HEK293T (cell line): ENCODE data around the gene HYPK.
"Not testable (repeated sequence)": the region's sequence is repeated elsewhere in the genome, so short reads cannot be mapped to it uniquely, and the experiment has no call there.

Source experiments
- CTCF ChIA-PET: fragments of 350-600 bp; formaldehyde crosslinking; extraction: SDS; loops from one replicate; lab custom pipeline; 2021; ENCODE audit warnings: antibody characterized with exemption, inconsistent platforms; lab: Yijun Ruan, JAX
- POLR2A ChIA-PET: fragments of 350-600 bp; formaldehyde crosslinking; extraction: SDS; loops from one replicate; lab custom pipeline; 2020; ENCODE audit warnings: antibody characterized with exemption, inconsistent platforms; lab: Yijun Ruan, JAX
- DNase-seq: peaks from one replicate; pipeline ENCODE4 v3.0.0; 2012; ENCODE audit warnings: mixed read lengths; ENCODE audit errors: extremely low spot score
- ARNT ChIP-seq: fragments of 450-650 bp; IDR thresholded peaks from 2 replicates; pipeline ENCODE4 v1.6.1; 2017; ENCODE audit warnings: mild to moderate bottlenecking
- BHLHE40 ChIP-seq: fragments of 450-650 bp; IDR thresholded peaks from 2 replicates; pipeline ENCODE4 v1.6.1; 2016; ENCODE audit warnings: mild to moderate bottlenecking, moderate library complexity, borderline replicate concordance
- CTBP1 ChIP-seq: fragments of 450-650 bp; IDR thresholded peaks from 2 replicates; pipeline ENCODE4 v1.6.1; 2016; ENCODE audit warnings: borderline replicate concordance
- ELF4 ChIP-seq: fragments of 450-650 bp; IDR thresholded peaks from 2 replicates; pipeline ENCODE4 v1.6.1; 2017; ENCODE audit warnings: antibody characterized with exemption
- FOXA1 ChIP-seq: fragments of 450-650 bp; IDR thresholded peaks from 2 replicates; pipeline ENCODE4 v1.6.1; 2016; ENCODE audit warnings: mild to moderate bottlenecking
- FOXK2 ChIP-seq: fragments of 450-650 bp; IDR thresholded peaks from 2 replicates; pipeline ENCODE4 v1.6.1; 2016; ENCODE audit warnings: mild to moderate bottlenecking
- FOXM1 ChIP-seq: fragments of 450-650 bp; IDR thresholded peaks from 2 replicates; pipeline ENCODE4 v1.6.1; 2017; ENCODE audit warnings: mild to moderate bottlenecking, borderline replicate concordance
- HDGF ChIP-seq: fragments of 450-650 bp; IDR thresholded peaks from 2 replicates; pipeline ENCODE4 v1.6.1; 2017; ENCODE audit warnings: antibody characterized with exemption, borderline replicate concordance
- L3MBTL2 ChIP-seq: fragments of 450-650 bp; conservative IDR thresholded peaks from 2 replicates; pipeline ENCODE4 v1.6.1; 2016; ENCODE audit warnings: mild to moderate bottlenecking
- LEF1 ChIP-seq: fragments of 450-650 bp; IDR thresholded peaks from 2 replicates; pipeline ENCODE4 v1.6.1; 2017; ENCODE audit warnings: mild to moderate bottlenecking, borderline replicate concordance
- NFRKB ChIP-seq: fragments of 450-650 bp; IDR thresholded peaks from 2 replicates; pipeline ENCODE4 v1.6.1; 2016; ENCODE audit warnings: mild to moderate bottlenecking, moderate library complexity
- SP1 ChIP-seq: fragments of 450-650 bp; IDR thresholded peaks from 2 replicates; pipeline ENCODE4 v1.6.1; 2017
- SUZ12 ChIP-seq: fragments of 450-650 bp; IDR thresholded peaks from 2 replicates; pipeline ENCODE4 v1.6.1; 2016; ENCODE audit warnings: mild to moderate bottlenecking
- TARDBP ChIP-seq: fragments of 450-650 bp; IDR thresholded peaks from 2 replicates; pipeline ENCODE4 v1.6.1; 2016
- ZNF384 ChIP-seq: fragments of 450-650 bp; IDR thresholded peaks from 2 replicates; pipeline ENCODE4 v1.6.1; 2016
- TF ChIP-seq, protein P1 (sequence below): fragments of 450-650 bp; IDR thresholded peaks from 2 replicates; pipeline ENCODE4 v1.6.1; 2016

HYPK gene

DNA sequence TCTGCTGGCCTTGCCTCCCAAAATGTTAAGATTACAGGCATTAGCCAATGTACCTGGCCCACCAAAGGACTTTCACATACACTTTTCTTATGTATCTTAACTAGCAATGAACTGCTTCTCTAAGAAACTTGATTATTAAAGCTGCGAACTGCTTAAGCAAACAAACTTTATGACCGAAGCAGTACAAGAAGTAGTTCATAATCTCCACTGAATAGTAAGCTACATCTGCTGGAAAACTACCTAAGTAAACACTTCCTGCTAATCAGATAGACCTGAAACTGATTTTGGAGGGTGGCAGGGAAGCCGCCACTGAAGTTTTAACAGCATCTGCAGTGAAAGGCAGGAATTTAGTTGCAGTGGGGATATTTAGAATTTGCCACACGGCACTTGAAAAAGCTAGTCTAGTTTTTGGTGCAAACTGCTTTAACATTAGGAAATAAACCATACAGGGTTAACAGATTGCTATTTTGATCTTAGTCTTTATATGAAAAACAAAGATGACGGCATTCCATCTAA is 8.1 kb downstream of the HYPK start:
- DNase-seq = no peak
- TF ChIP-seq SP1 (no peak), L3MBTL2 (no peak), ARNT (no peak), FOXM1 (no peak), HDGF (no peak), BHLHE40 (no peak), CTBP1 (no peak), TARDBP (no peak), NFRKB (no peak), ELF4 (no peak), FOXK2 (no peak), SUZ12 (no peak), FOXA1 (no peak), ZNF384 (no peak), LEF1 (no peak)
- TF ChIP-seq, protein P1, sequence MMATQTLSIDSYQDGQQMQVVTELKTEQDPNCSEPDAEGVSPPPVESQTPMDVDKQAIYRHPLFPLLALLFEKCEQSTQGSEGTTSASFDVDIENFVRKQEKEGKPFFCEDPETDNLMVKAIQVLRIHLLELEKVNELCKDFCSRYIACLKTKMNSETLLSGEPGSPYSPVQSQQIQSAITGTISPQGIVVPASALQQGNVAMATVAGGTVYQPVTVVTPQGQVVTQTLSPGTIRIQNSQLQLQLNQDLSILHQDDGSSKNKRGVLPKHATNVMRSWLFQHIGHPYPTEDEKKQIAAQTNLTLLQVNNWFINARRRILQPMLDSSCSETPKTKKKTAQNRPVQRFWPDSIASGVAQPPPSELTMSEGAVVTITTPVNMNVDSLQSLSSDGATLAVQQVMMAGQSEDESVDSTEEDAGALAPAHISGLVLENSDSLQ = no peak
- POLR2A ChIA-PET = interaction anchor here (0.9 kb wide), 1 partner anchor 8 kb away, joined by 6 read pairs; the partner anchor contains the start of genes HYPK and SERINC4
- CTCF ChIA-PET = no interaction called here

- CTCF ChIA-PET = no interaction called here
- no peak for DNase-seq
Observed at GRCh38 chr15:43808960-43809678, 8.7 kb downstream of the HYPK start.

GRCh38 chr15:43815064-43815463 is 14.7 kb downstream of the HYPK start:
- POLR2A ChIA-PET, CTCF ChIA-PET, DNase-seq: not testable (repeated sequence)

More at GRCh38 chr15:43808960-43809678, 8.7 kb downstream of the HYPK start:
- POLR2A ChIA-PET = interaction anchor here (0.9 to 1.7 kb wide), 3 partner anchors 9 to 24 kb away, joined by 4 to 7 read pairs (median 6); partner anchors contain the start of genes HYPK, MFAP1 and SERINC4
- TF ChIP-seq SP1 (no peak), L3MBTL2 (no peak), CTBP1 (no peak), ZNF384 (no peak), ARNT (no peak), TARDBP (no peak), NFRKB (no peak), FOXM1 (no peak), LEF1 (no peak), ELF4 (no peak), FOXK2 (no peak), SUZ12 (no peak), FOXA1 (no peak), HDGF (no peak), BHLHE40 (no peak)
- TF ChIP-seq, protein P1 = no peak

GRCh38 chr15:43821505-43821904 is 21.1 kb downstream of the HYPK start:
- CTCF ChIA-PET = interaction anchor here (0.7 kb wide), 1 partner anchor 22 kb away, joined by 4 read pairs; no protein-coding TSS in a partner anchor
- TF ChIP-seq L3MBTL2 (no peak), ZNF384 (no peak), CTBP1 (no peak), ARNT (no peak)
- TF ChIP-seq, protein P1 = no peak
- DNase-seq = no peak
- POLR2A ChIA-PET = interaction anchor here (1.0 kb wide), 1 partner anchor 21 kb away, joined by 7 read pairs; the partner anchor contains the start of genes HYPK and SERINC4

- CTCF ChIA-PET = no interaction called here
- TF ChIP-seq ZNF384 = 0 out of 2 replicates have a peak, but pooled peaks have one; percentile 46
- TF ChIP-seq L3MBTL2 = peak; percentile 99
- TF ChIP-seq FOXM1 = no peak
- TF ChIP-seq ELF4 = 0 out of 2 replicates have a peak, but pooled peaks have one; percentile 42
- DNase-seq = peak; percentile 83
- POLR2A ChIA-PET = interaction anchor here (0.6 to 2.0 kb wide), 15 partner anchors 12 to 713 kb away, joined by 3 to 25 read pairs (median 4); partner anchors contain the start of genes ELL3, HYPK, SERF2 and SERINC4
Observed at GRCh38 chr15:43824302-43825246, 24.2 kb downstream of the HYPK start, which contains the start of gene MFAP1. MFAP1 (minus strand) TSS chr15:43824690; CDS start chr15:43824569, 121 bp downstream.

- CTCF ChIA-PET, DNase-seq: not testable (repeated sequence)
- POLR2A ChIA-PET = interaction anchor here (0.8 to 2.0 kb wide), 9 partner anchors 12 to 405 kb away, joined by 3 to 25 read pairs (median 5); partner anchors contain the start of genes ELL3, HYPK, SERF2 and SERINC4
Observed at GRCh38 chr15:43825305-43825704, 24.9 kb downstream of the HYPK start.
